Right lobe of liver (tissue), 4 donors: ENCODE results near the gene TOMM70.
"Not testable (repeated sequence)": the region's sequence is repeated elsewhere in the genome, so short reads cannot be mapped to it uniquely, and the experiment has no call there.

Source experiments
- CTCF ChIP-seq, 4 donors: fragments of 200-600 bp in 3 of 4; fragments of 450-650 bp in 1 of 4; IDR thresholded peaks; one replicate each; pipeline versions ENCODE4 v1.5.1 to v1.8.0; 2016 to 2022; ENCODE audit warnings: antibody characterized with exemption in 4 of 4, mild to moderate bottlenecking in 2 of 4
- POLR2A ChIP-seq: fragments of 450-650 bp; IDR thresholded peaks from one replicate; pipeline ENCODE4 v1.6.1; 2017; ENCODE audit warnings: antibody characterized with exemption, mild to moderate bottlenecking
- donor health status: DM: no; HTN: no; CAD: no.
- donor health status: DM: no; HTN: no; CAD: no.
- donor health status: DM: no; HTN: yes; CAD: no.

GRCh38 chr3:100447067-100447466, 46.2 kb upstream of the TOMM70 start:
- not testable (repeated sequence) for TF ChIP-seq CTCF (IDR thresholded peaks at IDR 0.05); POLR2A
